CD14-positive monocyte (primary cell): ENCODE measurements around the gene GRID1. TPM values are rescaled to one million over a fixed set of nuclear protein-coding genes. Genes with fewer than 3 reads are reported as not detected.

Source experiments
- DNase-seq, 3 donors: peaks; one replicate each; pipeline ENCODE4 v3.0.0-alpha.2; 2011 to 2022
- H2AFZ ChIP-seq: 2 replicates; pipeline ENCODE4 v1.6.0; 2012; ENCODE audit warnings: mild to moderate bottlenecking, low read depth, low read length, inconsistent platforms; ENCODE audit not compliant: insufficient read depth, poor library complexity, severe bottlenecking
- H3K27ac ChIP-seq, 2 donors: 1 replicate in 1 of 2; 2 replicates in 1 of 2; pipeline ENCODE4 v1.5.1; 2012 to 2013; ENCODE audit warnings: low read length in 2 of 2, control low read depth in 1 of 2, inconsistent platforms in 1 of 2, low read depth in 1 of 2, mild to moderate bottlenecking in 1 of 2
- H3K27me3 ChIP-seq, 2 donors: one replicate each; pipeline versions ENCODE4 v1.6.0 to v1.6.1; 2011 to 2013; ENCODE audit warnings: low read length in 2 of 2; ENCODE audit not compliant: control insufficient read depth in 2 of 2, insufficient read depth in 2 of 2
- H3K36me3 ChIP-seq, 2 donors: replicated peaks in 1 of 2; 1 replicate in 1 of 2; 2 replicates in 1 of 2; pipeline versions ENCODE4 v1.5.1 to v1.6.1; 2012 to 2013; ENCODE audit warnings: low read length in 2 of 2, control low read depth in 1 of 2, inconsistent platforms in 1 of 2, mild to moderate bottlenecking in 1 of 2; ENCODE audit not compliant: insufficient read depth in 2 of 2, control insufficient read depth in 1 of 2
- H3K4me1 ChIP-seq, 2 donors: 1 replicate in 1 of 2; 2 replicates in 1 of 2; pipeline versions ENCODE4 v1.5.1 to v1.6.1; 2012 to 2013; ENCODE audit warnings: low read length in 2 of 2, control low read depth in 1 of 2, inconsistent platforms in 1 of 2, mild to moderate bottlenecking in 1 of 2, moderate library complexity in 1 of 2; ENCODE audit not compliant: insufficient read depth in 2 of 2, control insufficient read depth in 1 of 2
- H3K4me2 ChIP-seq: replicated peaks from 2 replicates; pipeline ENCODE3; 2012; ENCODE audit warnings: low read length, moderate library complexity, mild to moderate bottlenecking; ENCODE audit not compliant: poor library complexity, severe bottlenecking; ENCODE audit errors: extremely low read depth
- H3K4me3 ChIP-seq, 3 experiments: fragments of 200-600 bp in 1 of 3; sonication (generic) in 1 of 3; replicated peaks in 1 of 3; 1 replicate in 2 of 3; 2 replicates in 1 of 3; pipeline ENCODE4 v1.5.1; 2011 to 2013; ENCODE audit warnings: low read length in 3 of 3, mild to moderate bottlenecking in 3 of 3, control low read depth in 2 of 3, low read depth in 2 of 3, inconsistent platforms in 1 of 3, moderate library complexity in 1 of 3
- H3K79me2 ChIP-seq: 2 replicates; pipeline ENCODE4 v1.6.0; 2012; ENCODE audit warnings: mild to moderate bottlenecking, control low read depth, inconsistent platforms, low read length, moderate library complexity; ENCODE audit not compliant: insufficient read depth
- H3K9ac ChIP-seq: 2 replicates; pipeline ENCODE4 v1.6.0; 2017; ENCODE audit warnings: low read length, mild to moderate bottlenecking; ENCODE audit not compliant: insufficient read depth, poor library complexity, severe bottlenecking
- H3K9me3 ChIP-seq, 2 donors: replicated peaks in 1 of 2; 1 replicate in 1 of 2; 2 replicates in 1 of 2; pipeline versions ENCODE4 v1.5.1 to v1.6.1; 2012 to 2013; ENCODE audit warnings: low read length in 2 of 2, control low read depth in 1 of 2; ENCODE audit not compliant: control insufficient read depth in 1 of 2, insufficient read depth in 1 of 2
- H4K20me1 ChIP-seq: 2 replicates; pipeline ENCODE4 v1.6.0; 2012; ENCODE audit warnings: mild to moderate bottlenecking, low read length, control low read depth, moderate library complexity; ENCODE audit not compliant: insufficient read depth
- H3K27ac Mint-ChIP-seq, 7 donors: one replicate each; pipeline ENCODE4 v1.8.0; 2020; ENCODE audit warnings: mild to moderate bottlenecking in 7 of 7, mixed read lengths in 7 of 7, moderate library complexity in 6 of 7, inconsistent platforms in 2 of 7
- H3K27me3 Mint-ChIP-seq, 3 donors: one replicate each; pipeline ENCODE4 v1.8.0; 2021 to 2022; ENCODE audit warnings: low read depth in 3 of 3, mild to moderate bottlenecking in 3 of 3, mixed read lengths in 3 of 3, moderate library complexity in 3 of 3, inconsistent platforms in 1 of 3
- H3K36me3 Mint-ChIP-seq, 2 donors: one replicate each; pipeline ENCODE4 v1.8.0; 2020; ENCODE audit warnings: mixed read lengths in 2 of 2, inconsistent platforms in 1 of 2, mild to moderate bottlenecking in 1 of 2
- H3K4me1 Mint-ChIP-seq: one replicate; pipeline ENCODE4 v1.8.0; 2020; ENCODE audit warnings: mild to moderate bottlenecking, mixed read lengths
- H3K4me3 Mint-ChIP-seq, 2 donors: one replicate each; pipeline ENCODE4 v1.8.0; 2020; ENCODE audit warnings: mild to moderate bottlenecking in 2 of 2, mixed read lengths in 2 of 2, moderate library complexity in 1 of 2
- H3K9me3 Mint-ChIP-seq, 7 donors: one replicate each; pipeline ENCODE4 v1.8.0; 2020 to 2022; ENCODE audit warnings: mixed read lengths in 7 of 7, mild to moderate bottlenecking in 6 of 7, moderate library complexity in 6 of 7, inconsistent platforms in 2 of 7
- WGBS: methylation state at CpG from one replicate; pipeline ENCODE4 v1.1.5; 2013; ENCODE audit warnings: missing lambda C conversion rate; ENCODE audit not compliant: insufficient coverage; 5-methylcytosine and 5-hydroxymethylcytosine counted together
- intact Hi-C, 2 donors: fragments of 100-400 bp; cut with micrococcal nuclease; formaldehyde crosslinking; loops; one replicate each; pipeline versions ENCODE4 v1.15.0 to v1.15.1; 2023
- polyA plus RNA-seq, 3 donors: library from polyadenylated mRNA; depleted of rRNA in 1 of 3; unstranded in 2 of 3; stranded (reverse) in 1 of 3; fragments of 300-500 nt in 2 of 3; fragments of >200 nt in 1 of 3; fragmentation: Illumina TruSeq in 2 of 3; gene quantifications; 1 replicate in 2 of 3; 2 replicates in 1 of 3; pipeline ENCODE4 v1.2.3, GENCODE V29; 2012 to 2021
- TF ChIP-seq, protein P1 (sequence below): fragments of 200-600 bp; IDR thresholded peaks from one replicate; pipeline ENCODE4 v1.8.0; 2022; ENCODE audit warnings: antibody characterized with exemption, mild to moderate bottlenecking

Gene GRID1
- polyA plus RNA-seq, 3 donors = not detected

DNA sequence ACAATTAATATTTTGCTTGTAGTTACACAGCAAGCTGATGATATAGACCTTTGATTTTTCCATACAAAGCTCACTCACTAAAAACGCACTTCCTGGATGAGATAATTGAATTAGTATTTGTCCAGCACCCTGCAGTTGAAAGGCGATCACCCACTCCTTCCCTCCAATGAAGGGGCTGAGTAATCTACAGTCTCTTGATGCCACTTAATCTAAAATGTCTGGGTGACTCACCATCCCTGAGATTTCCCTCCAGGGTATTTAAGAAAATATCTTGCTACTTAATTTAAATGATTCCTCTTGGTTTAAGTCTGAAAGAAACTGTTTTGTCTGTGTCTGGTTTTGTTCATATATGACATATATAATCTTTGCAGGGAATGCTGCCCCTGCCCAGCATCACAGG is 515.3 kb downstream of the GRID1 start:
- Mint-ChIP-seq H3K4me3 (no peak overlapping the region), H3K36me3 (no peaks in the 10 kb centered on the region), H3K9me3 (peaks cover 7 to 29% (median 23%) of the 10 kb centered on the region in 7 donors), H3K27ac (no peak overlapping the region), H3K4me1 (no peaks in the 10 kb centered on the region), H3K27me3 (no peaks in the 10 kb centered on the region)
- Histone ChIP-seq H3K4me1 (no peaks in the 10 kb centered on the region), H3K4me3 (no peak overlapping the region), H3K79me2 (no peaks in the 10 kb centered on the region), H3K27ac (no peak overlapping the region), H4K20me1 (no peaks in the 10 kb centered on the region), H2AFZ (no peak overlapping the region), H3K9me3 (peaks cover 10 to 51% of the 10 kb centered on the region in 2 donors), H3K36me3 (no peaks in the 10 kb centered on the region), H3K9ac (no peak overlapping the region), H3K4me2 (no peak overlapping the region), H3K27me3 (no peaks in the 10 kb centered on the region)
- TF ChIP-seq, protein P1, sequence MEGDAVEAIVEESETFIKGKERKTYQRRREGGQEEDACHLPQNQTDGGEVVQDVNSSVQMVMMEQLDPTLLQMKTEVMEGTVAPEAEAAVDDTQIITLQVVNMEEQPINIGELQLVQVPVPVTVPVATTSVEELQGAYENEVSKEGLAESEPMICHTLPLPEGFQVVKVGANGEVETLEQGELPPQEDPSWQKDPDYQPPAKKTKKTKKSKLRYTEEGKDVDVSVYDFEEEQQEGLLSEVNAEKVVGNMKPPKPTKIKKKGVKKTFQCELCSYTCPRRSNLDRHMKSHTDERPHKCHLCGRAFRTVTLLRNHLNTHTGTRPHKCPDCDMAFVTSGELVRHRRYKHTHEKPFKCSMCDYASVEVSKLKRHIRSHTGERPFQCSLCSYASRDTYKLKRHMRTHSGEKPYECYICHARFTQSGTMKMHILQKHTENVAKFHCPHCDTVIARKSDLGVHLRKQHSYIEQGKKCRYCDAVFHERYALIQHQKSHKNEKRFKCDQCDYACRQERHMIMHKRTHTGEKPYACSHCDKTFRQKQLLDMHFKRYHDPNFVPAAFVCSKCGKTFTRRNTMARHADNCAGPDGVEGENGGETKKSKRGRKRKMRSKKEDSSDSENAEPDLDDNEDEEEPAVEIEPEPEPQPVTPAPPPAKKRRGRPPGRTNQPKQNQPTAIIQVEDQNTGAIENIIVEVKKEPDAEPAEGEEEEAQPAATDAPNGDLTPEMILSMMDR = no peak
- intact Hi-C loops = no loop called here
- no CpG with 5 or more reads among the region's 2 CpGs for WGBS
- DNase-seq = no peak

DNA sequence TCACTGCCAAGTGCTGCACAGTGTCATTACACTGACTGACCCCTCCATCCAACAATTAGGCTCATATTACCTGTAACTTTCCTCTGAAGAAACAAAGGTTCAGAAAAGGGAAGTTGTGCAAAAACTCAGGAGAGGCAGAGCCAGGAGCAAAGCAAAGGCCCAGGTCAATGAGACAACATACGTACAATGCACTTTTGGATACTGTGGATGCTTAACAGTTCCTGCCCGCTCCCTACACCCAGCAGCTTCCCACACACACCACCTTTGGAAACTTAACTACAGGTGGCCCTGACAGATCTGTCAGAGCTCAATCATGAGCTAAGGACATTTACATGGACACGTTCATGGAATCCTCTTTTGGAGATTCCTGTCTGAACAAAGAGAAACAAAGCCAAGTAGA is 515.9 kb downstream of the GRID1 start:
- Histone ChIP-seq H3K9ac (no peak overlapping the region), H3K79me2 (no peaks in the 10 kb centered on the region), H3K27me3 (no peaks in the 10 kb centered on the region), H3K4me1 (no peaks in the 10 kb centered on the region), H3K36me3 (no peaks in the 10 kb centered on the region), H3K4me3 (no peak overlapping the region), H2AFZ (no peak overlapping the region), H3K27ac (no peak overlapping the region), H3K9me3 (peaks cover 6 to 51% of the 10 kb centered on the region in 2 donors), H4K20me1 (no peaks in the 10 kb centered on the region), H3K4me2 (no peak overlapping the region)
- Mint-ChIP-seq H3K27ac (no peak overlapping the region), H3K9me3 (peaks cover 7 to 28% (median 20%) of the 10 kb centered on the region in 7 donors), H3K36me3 (no peaks in the 10 kb centered on the region), H3K27me3 (no peaks in the 10 kb centered on the region), H3K4me1 (no peaks in the 10 kb centered on the region), H3K4me3 (no peak overlapping the region)
- intact Hi-C loops = no loop called here
- TF ChIP-seq, protein P1 = no peak
- no peak for DNase-seq
- 65% methylated on average over 2 of the region's 3 CpGs for WGBS
